Endothelial cell of umbilical vein (primary cell): ENCODE results near the gene TSEN54. TPM values are rescaled to one million over a fixed set of nuclear protein-coding genes. Genes with fewer than 3 reads are reported as not detected.

Source experiments
- BruUV-seq: library from RNA; stranded (reverse); fragments of 400-500 nt; replicated peaks from 2 replicates; lab custom pipeline; 2021; lab: Mats Ljungman, UMichigan
- CTCF ChIA-PET: fragments of 300-600, 350-600 bp; sonication (Branson Sonifier 250); formaldehyde crosslinking; loops from one replicate; lab custom pipeline; 2021; ENCODE audit warnings: antibody characterized with exemption, inconsistent platforms; lab: Charles Lee
- POLR2A ChIA-PET: fragments of 300-600, 350-600 bp; sonication (Branson Sonifier 250); formaldehyde crosslinking; loops from one replicate; lab custom pipeline; 2021; ENCODE audit warnings: antibody characterized with exemption, inconsistent platforms; lab: Charles Lee
- DNase-seq: peaks from one replicate; pipeline ENCODE4 v3.0.0-alpha.2; 2011; ENCODE audit warnings: low read depth, low spot score
- FAIRE-seq: peaks from 2 replicates; lab custom pipeline; 2011; peaks lifted over from hg19 to GRCh38; lab: Jason Lieb, UNC
- H2AFZ ChIP-seq: 2 replicates; pipeline ENCODE4 v1.6.0; 2012; ENCODE audit warnings: low read depth, low read length, control low read depth, inconsistent platforms
- H3K27ac ChIP-seq: 2 replicates; pipeline ENCODE4 v1.5.1; 2011; ENCODE audit warnings: low read depth, mild to moderate bottlenecking, control low read depth, low read length, moderate library complexity; ENCODE audit not compliant: insufficient read depth
- H3K27me3 ChIP-seq, 2 experiments: 2 replicates each; pipeline versions ENCODE4 v1.6.0 to v1.6.1; 2011; ENCODE audit warnings: low read length in 2 of 2, mixed read lengths in 1 of 2; ENCODE audit not compliant: control insufficient read depth in 2 of 2, insufficient read depth in 2 of 2
- H3K36me3 ChIP-seq, 2 experiments: 2 replicates in 1 of 2; 3 replicates in 1 of 2; pipeline ENCODE4 v1.5.1; 2011; ENCODE audit warnings: low read length in 2 of 2, mild to moderate bottlenecking in 1 of 2, moderate library complexity in 1 of 2; ENCODE audit not compliant: control insufficient read depth in 2 of 2, insufficient read depth in 2 of 2; ENCODE audit errors: extremely low read depth in 1 of 2
- H3K4me1 ChIP-seq: 3 replicates; pipeline ENCODE4 v1.5.1; 2011; ENCODE audit warnings: mild to moderate bottlenecking, low read length; ENCODE audit not compliant: control insufficient read depth, insufficient read depth; ENCODE audit errors: extremely low read depth
- H3K4me2 ChIP-seq: 2 replicates; pipeline ENCODE4 v1.6.1; 2011; ENCODE audit warnings: low read length, control low read depth, mixed read lengths; ENCODE audit not compliant: insufficient read depth
- H3K4me3 ChIP-seq, 3 experiments: fragments of 200-600 bp in 1 of 3; sonication (generic), shearing (Covaris generic) in 1 of 3; replicated peaks in 1 of 3; 2 replicates each; pipeline ENCODE4 v1.5.1; 2011 to 2016; ENCODE audit warnings: control low read depth in 3 of 3, low read length in 3 of 3, mild to moderate bottlenecking in 2 of 3, inconsistent platforms in 1 of 3, low read depth in 1 of 3, moderate library complexity in 1 of 3; ENCODE audit not compliant: insufficient read depth in 1 of 3
- H3K79me2 ChIP-seq: 2 replicates; pipeline ENCODE4 v1.6.0; 2012; ENCODE audit warnings: low read length, inconsistent platforms; ENCODE audit not compliant: control insufficient read depth, insufficient read depth
- H3K9ac ChIP-seq: replicated peaks from 2 replicates; pipeline ENCODE3; 2011; ENCODE audit warnings: low read length, control low read depth; ENCODE audit not compliant: insufficient read depth; ENCODE audit errors: extremely low read depth
- H3K9me1 ChIP-seq: replicated peaks from 3 replicates; pipeline ENCODE4 v1.6.0; 2011; ENCODE audit warnings: mild to moderate bottlenecking, low read length; ENCODE audit not compliant: control insufficient read depth, insufficient read depth; ENCODE audit errors: extremely low read depth
- H3K9me3 ChIP-seq: replicated peaks from 2 replicates; pipeline ENCODE4 v1.5.1; 2012; ENCODE audit warnings: low read length, inconsistent platforms; ENCODE audit not compliant: control insufficient read depth, insufficient read depth
- H4K20me1 ChIP-seq: replicated peaks from 2 replicates; pipeline ENCODE3; 2011; ENCODE audit warnings: mild to moderate bottlenecking, low read length; ENCODE audit not compliant: control insufficient read depth, insufficient read depth; ENCODE audit errors: extremely low read depth
- EZH2 ChIP-seq: IDR thresholded peaks from 2 replicates; pipeline ENCODE4 v1.6.1; 2012; ENCODE audit warnings: borderline replicate concordance, low read depth, mild to moderate bottlenecking, moderate library complexity, low read length, inconsistent platforms; ENCODE audit not compliant: severe bottlenecking
- FOS ChIP-seq: IDR thresholded peaks from 2 replicates; pipeline ENCODE4 v1.6.1; 2011; ENCODE audit warnings: mild to moderate bottlenecking, low read length, moderate library complexity, borderline replicate concordance; ENCODE audit not compliant: insufficient read depth
- GATA2 ChIP-seq: IDR thresholded peaks from 2 replicates; pipeline ENCODE4 v1.7.0; 2011; ENCODE audit warnings: low read depth, mild to moderate bottlenecking, moderate library complexity, mixed read lengths, low read length; ENCODE audit not compliant: insufficient read length, insufficient read depth
- JUN ChIP-seq: IDR thresholded peaks from 2 replicates; pipeline ENCODE4 v1.6.1; 2011; ENCODE audit warnings: borderline replicate concordance, low read depth; ENCODE audit not compliant: insufficient read length, insufficient read depth
- MYC ChIP-seq: IDR thresholded peaks from one replicate; pipeline ENCODE4 v1.6.1; 2011; ENCODE audit warnings: mild to moderate bottlenecking, low read depth, low read length
- POLR2A ChIP-seq: IDR thresholded peaks from 2 replicates; pipeline ENCODE4 v1.6.1; 2012; ENCODE audit warnings: low read depth, mild to moderate bottlenecking, control low read depth, low read length
- POLR2AphosphoS5 ChIP-seq: IDR thresholded peaks from 2 replicates; pipeline ENCODE4 v1.6.1; 2012; ENCODE audit warnings: low read depth, mild to moderate bottlenecking, control low read depth, low read length, moderate library complexity; ENCODE audit not compliant: insufficient read depth
- dilution Hi-C: fragments of 300-500 bp; cut with MboI; formaldehyde crosslinking; loops from one replicate; pipeline ENCODE4 v1.15.0; 2019; ENCODE audit warnings: low sequenced_read_pairs; ENCODE audit not compliant: extremely low pct_ligation_motif_present
- intact Hi-C: fragments of 100-400 bp; cut with micrococcal nuclease; formaldehyde crosslinking; loops from one replicate; pipeline ENCODE4 v1.10.0; 2022
- polyA plus RNA-seq, 4 experiments: library from polyadenylated mRNA; depleted of rRNA in 3 of 4; stranded (reverse) in 3 of 4; unstranded in 1 of 4; fragments of >200 nt; gene quantifications; 2 replicates each; pipeline versions ENCODE4 v1.2.1 to v1.2.3, GENCODE V29; 2011 to 2012; ENCODE audit warnings: missing spikeins in 1 of 4
- total RNA-seq: library from RNA; stranded (reverse); gene quantifications from 2 replicates; pipeline ENCODE4 v1.2.3, GENCODE V29; 2021
- TF ChIP-seq, protein P1 (sequence below): IDR thresholded peaks from 2 replicates; pipeline ENCODE4 v1.6.1; 2011; ENCODE audit not compliant: insufficient read depth, insufficient read length
- TF ChIP-seq, protein P2 (sequence below), 2 donors: IDR thresholded peaks; 1 replicate in 1 of 2; 2 replicates in 1 of 2; pipeline ENCODE4 v1.5.1; 2011; ENCODE audit warnings: low read length in 2 of 2, mild to moderate bottlenecking in 2 of 2, moderate library complexity in 2 of 2, control low read depth in 1 of 2, inconsistent platforms in 1 of 2, low read depth in 1 of 2; ENCODE audit not compliant: insufficient read depth in 1 of 2; ENCODE audit errors: extremely low read depth in 1 of 2

The TSEN54 gene
- total and polyA plus RNA-seq, 2 donors (not counting 3 experiments of a cell fraction or from before 2014, with no cell fraction given) = 22.3 to 26.3 TPM

DNA sequence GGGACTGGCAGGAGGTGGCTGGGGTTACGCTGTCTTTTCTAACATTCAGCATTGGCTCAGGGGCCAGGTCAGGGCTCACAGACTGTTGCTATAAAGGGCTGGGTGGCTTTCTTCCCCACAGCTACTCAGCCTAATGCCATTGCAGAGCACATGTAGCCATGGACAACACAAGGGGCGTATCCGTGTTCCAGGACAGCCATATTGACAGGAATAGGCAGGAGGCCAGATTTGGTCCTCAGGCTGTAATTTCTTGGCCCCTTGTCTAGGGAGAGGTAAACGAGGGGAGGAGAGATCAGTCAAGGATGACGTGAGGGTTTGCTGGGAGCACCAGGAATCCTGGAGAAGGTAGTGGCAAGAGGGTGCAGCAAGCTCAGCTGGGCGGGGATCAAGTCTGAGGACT is 50.1 kb downstream of the TSEN54 start:
- no peak for FAIRE-seq

DNA sequence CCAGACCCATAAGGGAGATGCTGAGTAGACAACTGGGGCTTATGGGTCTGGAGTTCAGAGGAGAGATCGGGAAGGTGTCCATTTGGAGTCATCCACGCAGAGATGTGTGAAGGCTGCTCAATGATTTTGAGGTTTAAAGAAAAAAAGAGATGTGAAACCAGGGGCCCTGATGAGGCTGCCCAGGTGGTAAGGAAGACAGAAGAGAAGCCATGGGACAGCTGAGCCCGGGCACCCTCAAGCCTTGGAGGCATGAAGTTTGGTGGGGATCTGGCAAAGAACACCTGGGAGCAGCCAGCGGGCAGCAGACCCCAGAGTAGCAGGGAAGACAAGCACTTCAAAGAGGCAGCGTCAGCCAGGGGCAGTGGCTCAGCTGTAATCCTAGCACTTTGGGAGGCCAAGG is 50.5 kb downstream of the TSEN54 start:
- H3K4me1 ChIP-seq = peaks cover 9% of the 10 kb centered on the region
- H3K9me1 ChIP-seq = no peaks in the 10 kb centered on the region
- H3K79me2 ChIP-seq = no peaks in the 10 kb centered on the region
- no peaks in the 10 kb centered on the region for H4K20me1 ChIP-seq
- no peaks in the 10 kb centered on the region for H3K36me3 ChIP-seq
- ChIA-PET CTCF (no interaction called here), POLR2A (no interaction called here)
- no peak overlapping the region for H3K4me2 ChIP-seq
- no peak for TF ChIP-seq FOS
- TF ChIP-seq EZH2 = no peak
- no peak for TF ChIP-seq MYC
- no peak for TF ChIP-seq JUN
- no peak for TF ChIP-seq POLR2AphosphoS5
- TF ChIP-seq GATA2 = no peak
- TF ChIP-seq, protein P1, sequence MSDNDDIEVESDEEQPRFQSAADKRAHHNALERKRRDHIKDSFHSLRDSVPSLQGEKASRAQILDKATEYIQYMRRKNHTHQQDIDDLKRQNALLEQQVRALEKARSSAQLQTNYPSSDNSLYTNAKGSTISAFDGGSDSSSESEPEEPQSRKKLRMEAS = no peak
- TF ChIP-seq, protein P2, sequence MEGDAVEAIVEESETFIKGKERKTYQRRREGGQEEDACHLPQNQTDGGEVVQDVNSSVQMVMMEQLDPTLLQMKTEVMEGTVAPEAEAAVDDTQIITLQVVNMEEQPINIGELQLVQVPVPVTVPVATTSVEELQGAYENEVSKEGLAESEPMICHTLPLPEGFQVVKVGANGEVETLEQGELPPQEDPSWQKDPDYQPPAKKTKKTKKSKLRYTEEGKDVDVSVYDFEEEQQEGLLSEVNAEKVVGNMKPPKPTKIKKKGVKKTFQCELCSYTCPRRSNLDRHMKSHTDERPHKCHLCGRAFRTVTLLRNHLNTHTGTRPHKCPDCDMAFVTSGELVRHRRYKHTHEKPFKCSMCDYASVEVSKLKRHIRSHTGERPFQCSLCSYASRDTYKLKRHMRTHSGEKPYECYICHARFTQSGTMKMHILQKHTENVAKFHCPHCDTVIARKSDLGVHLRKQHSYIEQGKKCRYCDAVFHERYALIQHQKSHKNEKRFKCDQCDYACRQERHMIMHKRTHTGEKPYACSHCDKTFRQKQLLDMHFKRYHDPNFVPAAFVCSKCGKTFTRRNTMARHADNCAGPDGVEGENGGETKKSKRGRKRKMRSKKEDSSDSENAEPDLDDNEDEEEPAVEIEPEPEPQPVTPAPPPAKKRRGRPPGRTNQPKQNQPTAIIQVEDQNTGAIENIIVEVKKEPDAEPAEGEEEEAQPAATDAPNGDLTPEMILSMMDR (IDR thresholded peaks at IDR 0.05; ENCODE audit: extremely low read depth in 1 of 2, insufficient read depth in 1 of 2, low read depth in 1 of 2, low read length in 2 of 2) = no peak
- no peak for TF ChIP-seq POLR2A
- no peaks in the 10 kb centered on the region for H3K27me3 ChIP-seq
- H3K27ac ChIP-seq = no peak overlapping the region
- dilution Hi-C loops (no loop called here), intact Hi-C loops (no loop called here)
- H2AFZ ChIP-seq = no peak overlapping the region
- no peak overlapping the region for H3K9ac ChIP-seq
- BruUV-seq = no TSS peak
- DNase-seq (no peak), FAIRE-seq (no peak)
- H3K9me3 ChIP-seq = no peaks in the 10 kb centered on the region
- no peak overlapping the region for H3K4me3 ChIP-seq

More for the DNA sequence above, 50.1 kb downstream of the TSEN54 start:
- Histone ChIP-seq H3K36me3 (no peaks in the 10 kb centered on the region), H3K4me3 (no peak overlapping the region), H3K4me1 (peaks cover 7% of the 10 kb centered on the region), H3K27ac (no peak overlapping the region), H3K4me2 (no peak overlapping the region), H2AFZ (no peak overlapping the region), H3K9me3 (no peaks in the 10 kb centered on the region), H4K20me1 (no peaks in the 10 kb centered on the region), H3K9ac (no peak overlapping the region), H3K27me3 (no peaks in the 10 kb centered on the region), H3K9me1 (no peaks in the 10 kb centered on the region), H3K79me2 (no peaks in the 10 kb centered on the region)
- TF ChIP-seq, protein P1 = no peak
- TF ChIP-seq POLR2A (no peak), GATA2 (no peak), POLR2AphosphoS5 (no peak), JUN (no peak), EZH2 (no peak)
- intact Hi-C loops = no loop called here
- ChIA-PET CTCF (no interaction called here), POLR2A (no interaction called here)
- BruUV-seq = no TSS peak
- DNase-seq = no peak
- dilution Hi-C loops = no loop called here
